Left ventricle myocardium inferior (tissue), 1 donor: ENCODE results near the gene ANAPC2. TPM values are rescaled to one million over a fixed set of nuclear protein-coding genes. Genes with fewer than 3 reads are reported as not detected.

Experiments
- DNase-seq: peaks from one replicate; pipeline ENCODE4 v3.0.0-alpha.2; 2020
- H3K27ac ChIP-seq: fragments of 200-600 bp; replicated peaks from 2 replicates; pipeline ENCODE4 v1.8.0; 2021
- H3K27me3 ChIP-seq: fragments of 200-600 bp; 2 replicates; pipeline ENCODE4 v1.8.0; 2021; ENCODE audit warnings: low read depth
- H3K36me3 ChIP-seq: fragments of 200-600 bp; 2 replicates; pipeline ENCODE4 v1.8.0; 2021
- H3K4me1 ChIP-seq: fragments of 200-600 bp; 2 replicates; pipeline ENCODE4 v1.8.0; 2021
- H3K4me3 ChIP-seq: fragments of 200-600 bp; 2 replicates; pipeline ENCODE4 v1.8.0; 2021; ENCODE audit warnings: mild to moderate bottlenecking, moderate library complexity
- H3K9me3 ChIP-seq: fragments of 200-600 bp; replicated peaks from 2 replicates; pipeline ENCODE4 v1.8.0; 2021
- CTCF ChIP-seq: fragments of 200-600 bp; IDR thresholded peaks from 2 replicates; pipeline ENCODE4 v1.8.0; 2021; ENCODE audit warnings: antibody characterized with exemption, mild to moderate bottlenecking, borderline replicate concordance
- intact Hi-C: fragments of 100-400 bp; cut with micrococcal nuclease; formaldehyde crosslinking; loops from one replicate; pipeline ENCODE4 v1.11.0; 2022
- total RNA-seq: library from RNA; stranded (reverse); fragmentation: NEBNext Ultra II Directional; extraction: Animal tissue kit (Norgen Biotek cat#: 25700); gene quantifications from one replicate; pipeline ENCODE4 v1.2.1, GENCODE V29; 2021
- donor health status: DM: no; HTN: yes; CAD: no; lungs with severe emphysema.

Gene ANAPC2
- total RNA-seq, 1 donor from 2014 or later, result 34.7 TPM

GRCh38 chr9:137190315-137190856, 2.0 kb upstream of the ANAPC2 start:
- TF ChIP-seq CTCF, result no peak
- no peaks in the 10 kb centered on the region for H3K27me3 ChIP-seq
- H3K4me3 ChIP-seq, result peak overlapping the region; percentile 100
- peak overlapping the region; percentile 100 for H3K27ac ChIP-seq
- intact Hi-C loops, result no loop called here
- no peak for DNase-seq
- peaks cover 46% of the 10 kb centered on the region for H3K36me3 ChIP-seq
- H3K4me1 ChIP-seq, result peaks cover 89% of the 10 kb centered on the region
- H3K9me3 ChIP-seq, result no peaks in the 10 kb centered on the region

- no peak for DNase-seq
- TF ChIP-seq CTCF, result no peak
- Histone ChIP-seq H3K27me3 (no peaks in the 10 kb centered on the region), H3K4me1 (peaks cover 87% of the 10 kb centered on the region), H3K27ac (peak overlapping the region; percentile 100), H3K9me3 (no peaks in the 10 kb centered on the region), H3K36me3 (peaks cover 54% of the 10 kb centered on the region), H3K4me3 (peak overlapping the region; percentile 100)
- intact Hi-C loops, result no loop called here
These were observed 1.2 kb upstream of the ANAPC2 start for GRCh38 chr9:137189297-137190295.

- intact Hi-C loops, result no loop called here
- peak overlapping the region; percentile 100 for H3K27ac ChIP-seq
- peaks cover 63% of the 10 kb centered on the region for H3K36me3 ChIP-seq
These were observed 272 bp downstream of the ANAPC2 start for GRCh38 chr9:137188086-137188489.

GRCh38 chr9:137187386-137187785, 974 bp downstream of the ANAPC2 start:
- no peak overlapping the region for H3K27ac ChIP-seq

More at GRCh38 chr9:137188086-137188489, 272 bp downstream of the ANAPC2 start:
- Histone ChIP-seq H3K4me1 (peaks cover 72% of the 10 kb centered on the region), H3K27me3 (no peaks in the 10 kb centered on the region), H3K4me3 (peak overlapping the region; percentile 100), H3K9me3 (no peaks in the 10 kb centered on the region)
- TF ChIP-seq CTCF, result no peak
- no peak for DNase-seq

More at GRCh38 chr9:137187386-137187785, 974 bp downstream of the ANAPC2 start:
- H3K27me3 ChIP-seq, result no peaks in the 10 kb centered on the region
- peaks cover 68% of the 10 kb centered on the region for H3K36me3 ChIP-seq
- intact Hi-C loops, result no loop called here
- peak overlapping the region; percentile 100 for H3K4me3 ChIP-seq
- no peaks in the 10 kb centered on the region for H3K9me3 ChIP-seq
- H3K4me1 ChIP-seq, result peaks cover 71% of the 10 kb centered on the region
- TF ChIP-seq CTCF, result no peak
- no peak for DNase-seq
